Ovary (tissue), 9 donors: ENCODE results near the gene TSPAN13. TPM values are rescaled to one million over a fixed set of nuclear protein-coding genes. Genes with fewer than 3 reads are reported as not detected.
A peak's percentile ranks its signal among the peaks of the same experiment; 100 is the strongest.

Experiments used
- DNase-seq, 5 donors: peaks; one replicate each; pipeline ENCODE4 v3.0.0-alpha.2; 2019 to 2020
- H3K27ac ChIP-seq, 2 donors: fragments of 200-600 bp; one replicate each; pipeline versions ENCODE4 v1.5.1 to v1.8.0; 2019 to 2022
- H3K27me3 ChIP-seq: fragments of 200-600 bp; one replicate; pipeline ENCODE4 v1.8.0; 2022
- H3K36me3 ChIP-seq: fragments of 200-600 bp; sonication (generic); one replicate; pipeline ENCODE4 v1.5.1; 2019
- H3K4me1 ChIP-seq: one replicate; pipeline ENCODE4 v1.8.1; 2013; ENCODE audit warnings: mild to moderate bottlenecking, moderate library complexity; ENCODE audit not compliant: insufficient read depth
- H3K4me3 ChIP-seq: fragments of 200-600 bp; sonication (generic); one replicate; pipeline ENCODE4 v1.5.1; 2017
- H3K9me3 ChIP-seq, 2 donors: fragments of 200-600 bp in 1 of 2; sonication (generic) in 1 of 2; one replicate each; pipeline versions ENCODE4 v1.5.1 to v1.8.1; 2013 to 2019; ENCODE audit warnings: mild to moderate bottlenecking in 1 of 2, moderate library complexity in 1 of 2
- EP300 ChIP-seq: sonication (generic); formaldehyde crosslinking; IDR thresholded peaks from one replicate; pipeline ENCODE4 v1.6.1; 2017; ENCODE audit warnings: antibody characterized with exemption
- POLR2A ChIP-seq: fragments of 450-650 bp; IDR thresholded peaks from one replicate; pipeline ENCODE4 v1.6.1; 2017; ENCODE audit warnings: antibody characterized with exemption, mild to moderate bottlenecking, moderate library complexity
- WGBS, 3 donors: extraction: QIAGEN DNeasy Blood & Tissue Kit in 1 of 3; methylation state at CpG; one replicate each; pipeline versions ENCODE4 v1.1.5 to v1.1.7; 2013 to 2017; 5-methylcytosine and 5-hydroxymethylcytosine counted together
- intact Hi-C, 4 donors: fragments of 100-400 bp; cut with DNase I; formaldehyde crosslinking; loops; one replicate each; pipeline versions ENCODE4 v1.11.0 to v1.15.1; 2022 to 2023
- polyA plus RNA-seq, 2 donors: library from polyadenylated mRNA; stranded (reverse); fragments of 200-250 nt in 1 of 2; fragments of 350-450 nt in 1 of 2; fragmentation: Illumina TruSeq in 1 of 2; extraction: RNeasy Lipid Tissue Mini Kit (QIAGEN cat#74804) in 1 of 2; gene quantifications; one replicate each; pipeline ENCODE4 v1.2.3, GENCODE V29; 2013 to 2014
- total RNA-seq, 7 donors: library from RNA; depleted of rRNA in 2 of 7; stranded (reverse); fragments of >200 nt in 2 of 7; fragmentation: NEBNext Ultra II Directional in 3 of 7; extraction: Animal tissue kit (Norgen Biotek cat#: 25700) in 3 of 7; gene quantifications; one replicate each; pipeline versions ENCODE4 v1.1.0 to v1.2.4, GENCODE V29; 2016 to 2023
- TF ChIP-seq, protein P1 (sequence below), 3 donors: fragments of 450-650 bp in 2 of 3; fragments of 200-600 bp in 1 of 3; IDR thresholded peaks; one replicate each; pipeline versions ENCODE4 v1.5.1 to v1.8.0; 2016 to 2022; ENCODE audit warnings: antibody characterized with exemption in 3 of 3, mild to moderate bottlenecking in 1 of 3
- donor health status: DM: no; HTN: no; CAD: no; lungs with moderate emphysema.
- donor health status: DM: no; HTN: no; CAD: no.
- donor health status: Bipolar disorder and iron deficiency.
- donor health status: DM: yes; HTN: yes; CAD: no.
- donor health status: DM: no; HTN: no; CAD: no.
- donor health status: DM: yes; HTN: yes; CAD: no.

Gene TSPAN13
- total and polyA plus RNA-seq, 9 donors, result 0.72 to 23.4 (median 4.2) TPM

GRCh38 chr7:16745645-16746044, 7.9 kb upstream of the TSPAN13 start:
- TF ChIP-seq EP300 (no peak), POLR2A (no peak)
- TF ChIP-seq, protein P1, sequence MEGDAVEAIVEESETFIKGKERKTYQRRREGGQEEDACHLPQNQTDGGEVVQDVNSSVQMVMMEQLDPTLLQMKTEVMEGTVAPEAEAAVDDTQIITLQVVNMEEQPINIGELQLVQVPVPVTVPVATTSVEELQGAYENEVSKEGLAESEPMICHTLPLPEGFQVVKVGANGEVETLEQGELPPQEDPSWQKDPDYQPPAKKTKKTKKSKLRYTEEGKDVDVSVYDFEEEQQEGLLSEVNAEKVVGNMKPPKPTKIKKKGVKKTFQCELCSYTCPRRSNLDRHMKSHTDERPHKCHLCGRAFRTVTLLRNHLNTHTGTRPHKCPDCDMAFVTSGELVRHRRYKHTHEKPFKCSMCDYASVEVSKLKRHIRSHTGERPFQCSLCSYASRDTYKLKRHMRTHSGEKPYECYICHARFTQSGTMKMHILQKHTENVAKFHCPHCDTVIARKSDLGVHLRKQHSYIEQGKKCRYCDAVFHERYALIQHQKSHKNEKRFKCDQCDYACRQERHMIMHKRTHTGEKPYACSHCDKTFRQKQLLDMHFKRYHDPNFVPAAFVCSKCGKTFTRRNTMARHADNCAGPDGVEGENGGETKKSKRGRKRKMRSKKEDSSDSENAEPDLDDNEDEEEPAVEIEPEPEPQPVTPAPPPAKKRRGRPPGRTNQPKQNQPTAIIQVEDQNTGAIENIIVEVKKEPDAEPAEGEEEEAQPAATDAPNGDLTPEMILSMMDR (IDR thresholded peaks at IDR 0.05), result no peak
- 47 to 63% (median 49%) methylated on average over 2 of the region's 2 CpGs for WGBS, 3 donors
- intact Hi-C loops, result no loop called here
- no peaks in the 10 kb centered on the region for H3K36me3 ChIP-seq
- H3K27ac ChIP-seq, result no peak overlapping the region
- H3K4me3 ChIP-seq, result no peak overlapping the region
- peaks cover 5% of the 10 kb centered on the region for H3K4me1 ChIP-seq
- no peak for DNase-seq
- no peaks in the 10 kb centered on the region for H3K27me3 ChIP-seq
- H3K9me3 ChIP-seq, result no peaks in the 10 kb centered on the region

DNA sequence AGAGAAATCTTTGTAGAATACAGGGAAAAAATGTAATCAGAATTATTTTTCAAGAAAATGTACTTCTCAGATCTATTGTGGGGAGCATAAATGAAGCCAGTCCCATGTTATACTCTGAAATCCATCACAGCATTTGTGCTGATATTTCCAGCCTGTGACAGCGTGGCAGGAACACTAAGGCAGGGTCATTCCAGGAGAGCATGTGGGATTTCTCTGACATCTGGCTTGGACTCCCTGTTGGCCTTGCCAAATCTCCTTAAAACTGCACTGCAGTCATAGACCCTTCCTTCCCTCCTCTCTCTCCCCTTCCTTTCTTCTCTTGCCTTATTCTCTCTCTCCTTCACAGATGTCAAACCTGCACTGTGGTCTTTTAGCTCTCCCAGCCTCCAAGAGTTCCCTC, 6.5 kb upstream of the TSPAN13 start:
- H3K36me3 ChIP-seq, result no peaks in the 10 kb centered on the region
- intact Hi-C loops, result no loop called here
- TF ChIP-seq, protein P1 (IDR thresholded peaks at IDR 0.05), result no peak
- TF ChIP-seq POLR2A (no peak), EP300 (no peak)
- no peaks in the 10 kb centered on the region for H3K27me3 ChIP-seq
- 7 to 8% (median 7%) methylated on average over 1 of the region's 1 CpG for WGBS, 3 donors
- no peaks in the 10 kb centered on the region for H3K9me3 ChIP-seq
- no peak overlapping the region for H3K4me3 ChIP-seq
- peaks cover 5% of the 10 kb centered on the region for H3K4me1 ChIP-seq
- no peak overlapping the region for H3K27ac ChIP-seq
- peak in 3 of 5 donors; percentile 17 to 41 (median 32) for DNase-seq

DNA sequence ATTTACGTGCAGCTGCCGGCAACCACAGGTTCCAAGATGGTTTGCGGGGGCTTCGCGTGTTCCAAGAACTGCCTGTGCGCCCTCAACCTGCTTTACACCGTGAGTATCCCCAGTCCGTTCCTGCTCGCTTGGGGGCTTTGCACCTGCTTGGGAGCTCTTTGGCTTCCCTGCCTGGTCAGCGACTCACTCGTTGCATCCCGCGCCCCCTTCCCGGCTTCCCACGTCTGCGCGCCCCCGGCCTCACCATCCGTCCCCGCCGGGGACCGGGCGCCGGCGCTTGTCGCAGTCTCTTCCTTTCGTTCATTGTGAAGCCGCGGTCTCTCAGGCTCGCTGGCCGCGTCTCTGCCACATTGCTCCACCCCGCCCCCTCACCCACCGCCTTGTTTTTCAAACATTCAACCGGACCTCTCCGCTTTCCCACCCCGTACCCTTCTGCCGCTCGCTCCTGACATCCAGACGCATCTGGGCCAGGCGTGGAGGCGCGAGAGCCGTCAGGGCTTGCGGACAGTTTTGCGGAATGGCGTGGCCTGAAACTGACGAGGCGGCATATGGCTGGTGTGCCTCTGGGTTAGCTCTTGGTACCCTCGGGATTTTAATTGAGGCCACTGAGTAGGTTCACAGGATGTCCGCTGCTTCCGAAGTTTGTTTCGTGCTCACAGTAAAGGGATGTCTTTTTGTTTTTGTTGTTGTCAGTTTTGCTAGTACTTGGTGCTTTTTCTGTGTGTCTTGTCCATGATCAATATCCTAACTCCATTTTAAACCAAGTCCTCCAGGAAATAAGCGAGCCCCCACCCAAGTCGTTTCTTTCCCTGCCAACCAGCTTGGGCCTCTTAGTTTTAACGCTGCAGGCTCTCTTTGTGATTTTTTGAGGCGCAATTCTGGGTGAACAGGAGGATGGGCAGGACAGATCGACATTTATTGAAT, 639 bp downstream of the TSPAN13 start:
- Histone ChIP-seq H3K4me3 (peak overlapping the region; percentile 43), H3K4me1 (peaks cover 4% of the 10 kb centered on the region), H3K27ac (no peak overlapping the region), H3K36me3 (no peaks in the 10 kb centered on the region), H3K27me3 (no peaks in the 10 kb centered on the region), H3K9me3 (no peaks in the 10 kb centered on the region)
- DNase-seq, result peak in 3 of 5 donors; percentile 13 to 46 (median 29)
- TF ChIP-seq EP300, result no peak
- TF ChIP-seq, protein P1 (IDR thresholded peaks at IDR 0.05), result no peak
- TF ChIP-seq POLR2A, result no peak
- intact Hi-C loops, result no loop called here
- 8 to 11% (median 9%) methylated on average over 58 of the region's 58 CpGs for WGBS, 3 donors

DNA sequence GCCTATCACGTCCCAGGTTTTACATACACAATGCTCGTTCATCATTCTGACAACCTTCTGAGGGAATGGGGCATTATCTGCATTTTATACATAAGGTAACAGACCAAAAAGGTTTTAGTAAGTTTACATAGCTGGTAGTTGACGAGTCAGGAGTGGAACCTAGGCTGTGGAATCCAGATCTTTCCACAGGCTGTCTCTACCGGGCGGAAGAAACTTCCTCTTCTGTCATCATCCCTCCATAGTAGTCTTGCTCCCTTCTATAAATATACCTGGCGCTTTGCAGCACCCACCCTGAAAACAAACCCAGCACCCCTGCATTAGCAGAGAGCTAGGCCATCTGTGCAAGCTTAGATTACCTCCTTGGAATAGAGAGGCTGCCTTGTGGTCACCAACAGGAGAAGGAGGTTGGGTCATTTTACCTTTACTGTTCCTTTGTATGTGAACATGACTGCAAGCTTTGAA, 1.3 kb downstream of the TSPAN13 start:
- DNase-seq, result no peak
- Histone ChIP-seq H3K27me3 (no peaks in the 10 kb centered on the region), H3K4me3 (no peak overlapping the region), H3K9me3 (no peaks in the 10 kb centered on the region), H3K27ac (no peak overlapping the region), H3K36me3 (no peaks in the 10 kb centered on the region), H3K4me1 (peaks cover 4% of the 10 kb centered on the region)
- WGBS, 3 donors, result 87 to 93% (median 89%) methylated on average over 6 of the region's 6 CpGs
- intact Hi-C loops, result no loop called here
- no peak for TF ChIP-seq EP300
- TF ChIP-seq, protein P1 (IDR thresholded peaks at IDR 0.05), result no peak
- no peak for TF ChIP-seq POLR2A
